HEK293 (cell line): ENCODE results near the gene NEURL2.

Experiments
- CTCF ChIA-PET: fragments of 350-600 bp; formaldehyde crosslinking; extraction: SDS; loops from one replicate; lab custom pipeline; 2021; ENCODE audit warnings: antibody characterized with exemption; lab: Yijun Ruan, JAX
- POLR2A ChIA-PET: fragments of 300-600 bp; formaldehyde crosslinking; extraction: SDS; loops from one replicate; lab custom pipeline; 2020; ENCODE audit warnings: antibody characterized with exemption, inconsistent platforms; lab: Yijun Ruan, JAX
- H3K27ac ChIP-seq: fragments of 200-500 bp; sonication (Bioruptor generic); 2 replicates; pipeline ENCODE4 v1.5.1; 2014; ENCODE audit warnings: low read depth, low read length, control low read depth, inconsistent platforms; ENCODE audit errors: extremely low read depth
- H3K36me3 ChIP-seq, 2 experiments: fragments of 200-500 bp in 1 of 2; sonication (Bioruptor generic) in 1 of 2; 1 replicate in 1 of 2; 2 replicates in 1 of 2; pipeline ENCODE4 v1.5.1; 2014 to 2017; ENCODE audit warnings: inconsistent platforms in 2 of 2, low read length in 2 of 2; ENCODE audit not compliant: control insufficient read depth in 2 of 2, insufficient read depth in 1 of 2
- H3K4me1 ChIP-seq: fragments of 200-500 bp; sonication (Bioruptor generic); 2 replicates; pipeline ENCODE4 v1.5.1; 2014; ENCODE audit warnings: mild to moderate bottlenecking, low read length, inconsistent platforms; ENCODE audit not compliant: control insufficient read depth, insufficient read depth
- H3K4me3 ChIP-seq: 2 replicates; pipeline ENCODE4 v1.5.1; 2011; ENCODE audit warnings: low read depth, mild to moderate bottlenecking, control low read depth, low read length, moderate library complexity
- H3K9me3 ChIP-seq: fragments of 200-500 bp; sonication (Bioruptor generic); 2 replicates; pipeline ENCODE4 v1.5.1; 2014; ENCODE audit warnings: low read depth, low read length, inconsistent platforms; ENCODE audit not compliant: control insufficient read depth, insufficient read depth
- GLIS1 ChIP-seq: fragments of 450-650 bp; formaldehyde crosslinking; IDR thresholded peaks from 2 replicates; pipeline ENCODE4 v1.5.1; 2016; ENCODE audit warnings: missing biosample characterization, missing genetic modification characterization
- KLF16 ChIP-seq: fragments of 450-650 bp; formaldehyde crosslinking; IDR thresholded peaks from 2 replicates; pipeline ENCODE4 v1.5.1; 2017; ENCODE audit warnings: missing biosample characterization, missing genetic modification characterization
- PRDM6 ChIP-seq: fragments of 450-650 bp; formaldehyde crosslinking; IDR thresholded peaks from 2 replicates; pipeline ENCODE4 v1.5.1; 2017; ENCODE audit warnings: missing biosample characterization, missing genetic modification characterization
- RBAK ChIP-seq: fragments of 450-650 bp; formaldehyde crosslinking; IDR thresholded peaks from 2 replicates; pipeline ENCODE4 v1.5.1; 2016; ENCODE audit warnings: missing biosample characterization, missing genetic modification characterization
- TRIM28 ChIP-seq: IDR thresholded peaks from 2 replicates; pipeline ENCODE4 v1.6.1; 2011; ENCODE audit warnings: low read length, control low read depth, borderline replicate concordance
- ZBTB48 ChIP-seq: fragments of 450-650 bp; formaldehyde crosslinking; IDR thresholded peaks from 2 replicates; pipeline ENCODE4 v1.5.1; 2016; ENCODE audit warnings: missing biosample characterization, missing genetic modification characterization
- ZNF175 ChIP-seq: fragments of 450-650 bp; formaldehyde crosslinking; IDR thresholded peaks from 2 replicates; pipeline ENCODE4 v1.5.1; 2016; ENCODE audit warnings: missing biosample characterization, missing genetic modification characterization
- ZNF18 ChIP-seq: fragments of 450-650 bp; formaldehyde crosslinking; IDR thresholded peaks from 2 replicates; pipeline ENCODE4 v1.5.1; 2016; ENCODE audit warnings: missing biosample characterization, missing genetic modification characterization
- ZNF274 ChIP-seq, 2 experiments: fragments of 200-500 bp in 1 of 2; fragments of 450-650 bp in 1 of 2; sonication (Bioruptor generic) in 1 of 2; formaldehyde crosslinking in 1 of 2; IDR thresholded peaks; 2 replicates each; pipeline versions ENCODE4 v1.5.1 to v1.6.1; 2014 to 2016; ENCODE audit warnings: borderline replicate concordance in 1 of 2, inconsistent platforms in 1 of 2, low read length in 1 of 2, missing biosample characterization in 1 of 2, missing genetic modification characterization in 1 of 2
- ZNF292 ChIP-seq: fragments of 450-650 bp; formaldehyde crosslinking; IDR thresholded peaks from 2 replicates; pipeline ENCODE4 v1.5.1; 2016; ENCODE audit warnings: low read depth, missing biosample characterization, missing genetic modification characterization, borderline replicate concordance
- ZNF433 ChIP-seq: fragments of 450-650 bp; formaldehyde crosslinking; IDR thresholded peaks from 2 replicates; pipeline ENCODE4 v1.5.1; 2016; ENCODE audit warnings: missing biosample characterization, missing genetic modification characterization, low read depth
- ZNF48 ChIP-seq: fragments of 450-650 bp; formaldehyde crosslinking; IDR thresholded peaks from 2 replicates; pipeline ENCODE4 v1.5.1; 2016; ENCODE audit warnings: missing biosample characterization, missing genetic modification characterization
- ZNF521 ChIP-seq: fragments of 450-650 bp; formaldehyde crosslinking; IDR thresholded peaks from 2 replicates; pipeline ENCODE4 v1.5.1; 2017; ENCODE audit warnings: missing biosample characterization, mild to moderate bottlenecking, missing genetic modification characterization
- ZNF610 ChIP-seq: fragments of 450-650 bp; formaldehyde crosslinking; IDR thresholded peaks from 2 replicates; pipeline ENCODE4 v1.5.1; 2016; ENCODE audit warnings: missing biosample characterization, missing genetic modification characterization, borderline replicate concordance
- ZNF692 ChIP-seq: fragments of 450-650 bp; formaldehyde crosslinking; IDR thresholded peaks from 2 replicates; pipeline ENCODE4 v1.5.1; 2016; ENCODE audit warnings: missing biosample characterization, missing genetic modification characterization
- ZNF707 ChIP-seq: fragments of 450-650 bp; formaldehyde crosslinking; IDR thresholded peaks from 2 replicates; pipeline ENCODE4 v1.5.1; 2016; ENCODE audit warnings: missing biosample characterization, missing genetic modification characterization
- ZNF792 ChIP-seq: fragments of 450-650 bp; formaldehyde crosslinking; IDR thresholded peaks from 2 replicates; pipeline ENCODE4 v1.5.1; 2016; ENCODE audit warnings: missing biosample characterization, missing genetic modification characterization
- ZSCAN18 ChIP-seq: fragments of 450-650 bp; formaldehyde crosslinking; IDR thresholded peaks from 2 replicates; pipeline ENCODE4 v1.5.1; 2016; ENCODE audit warnings: missing biosample characterization, missing genetic modification characterization
- TF ChIP-seq, protein P1 (sequence below): fragments of 450-650 bp; formaldehyde crosslinking; IDR thresholded peaks from 2 replicates; pipeline ENCODE4 v1.5.1; 2016; ENCODE audit warnings: missing biosample characterization, missing genetic modification characterization

Gene NEURL2

DNA sequence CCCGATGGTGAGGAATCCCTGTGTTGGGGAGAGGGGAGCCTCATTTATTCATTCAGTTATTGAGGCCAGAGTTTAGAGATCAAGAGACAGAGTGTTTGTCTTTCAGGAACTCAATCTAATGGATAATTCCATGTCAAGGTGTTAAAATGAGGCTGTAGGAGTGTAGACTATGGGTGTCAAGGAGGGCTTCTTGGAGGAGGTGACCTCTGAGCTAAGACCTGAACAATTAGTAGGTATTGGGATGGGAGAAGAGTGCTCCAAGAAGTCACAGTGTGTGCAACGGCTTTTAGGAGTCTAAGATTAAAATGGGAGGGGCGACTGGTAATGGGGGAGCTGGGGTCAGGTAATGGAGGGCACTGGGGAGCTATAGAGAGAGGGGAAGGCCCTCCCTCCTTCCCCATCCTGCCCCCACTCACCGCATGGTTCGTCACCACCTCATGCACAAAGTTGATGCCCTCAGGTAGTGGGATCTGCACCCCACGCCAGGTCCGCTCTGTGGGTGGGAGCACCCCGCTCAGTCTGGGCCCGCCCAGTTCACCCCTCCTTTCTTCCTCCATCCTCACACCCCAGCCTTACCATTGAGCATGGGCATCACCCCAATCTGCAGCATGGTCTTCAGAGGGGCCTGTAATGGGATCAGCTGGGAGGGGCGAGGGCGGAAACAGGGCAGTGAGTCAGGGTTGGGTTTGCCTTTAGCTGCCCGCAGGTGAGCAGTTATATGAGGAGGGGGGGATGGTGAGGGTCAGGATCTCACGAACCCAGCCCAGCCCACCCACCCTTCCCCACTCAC, 8.2 kb upstream of the NEURL2 start:
- no peaks in the 10 kb centered on the region for H3K9me3 ChIP-seq
- H3K36me3 ChIP-seq: peaks cover 0 to 30% of the 10 kb centered on the region in 2 experiments; a peak in 2 of 3 replicates
- CTCF ChIA-PET: interaction anchor here (1.3 kb wide), 1 partner anchor 100 kb away, joined by 3 read pairs; no protein-coding TSS in a partner anchor
- no peaks in the 10 kb centered on the region for H3K4me1 ChIP-seq
- H3K4me3 ChIP-seq: no peak overlapping the region
- TF ChIP-seq ZNF48: no peak
- no peak for TF ChIP-seq ZNF792 (tag by site-specific recombination)
- TF ChIP-seq ZNF433: no peak
- TF ChIP-seq ZNF610 (tag by site-specific recombination): no peak
- POLR2A ChIA-PET: interaction anchor here (1.1 to 1.6 kb wide), 2 partner anchors 12 to 35 kb away, joined by 5 to 8 read pairs; partner anchors contain the start of gene PCIF1
- H3K27ac ChIP-seq: no peak overlapping the region

DNA sequence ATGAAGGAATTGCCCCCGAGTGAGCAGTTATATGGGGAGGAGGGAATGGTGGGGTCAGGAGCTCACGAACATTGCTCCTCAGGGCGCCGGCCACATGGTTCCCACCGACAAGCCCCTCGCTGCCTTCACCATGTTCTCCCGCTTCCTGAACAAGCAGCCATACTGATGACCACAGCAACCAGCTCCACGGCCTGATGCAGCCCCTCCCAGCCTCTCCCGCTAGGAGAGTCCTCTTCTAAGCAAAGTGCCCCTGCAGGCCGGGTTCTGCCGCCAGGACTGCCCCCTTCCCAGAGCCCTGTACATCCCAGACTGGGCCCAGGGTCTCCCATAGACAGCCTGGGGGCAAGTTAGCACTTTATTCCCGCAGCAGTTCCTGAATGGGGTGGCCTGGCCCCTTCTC, 7.3 kb upstream of the NEURL2 start:
- no peak for TF ChIP-seq ZNF292 (tag by site-specific recombination)
- no peak for TF ChIP-seq ZNF521 (tag by site-specific recombination)
- TF ChIP-seq TRIM28: no peak
- TF ChIP-seq GLIS1 (tag by site-specific recombination): no peak
- TF ChIP-seq ZNF18: no peak
- TF ChIP-seq ZNF175: no peak
- TF ChIP-seq ZNF707 (tag by site-specific recombination): no peak
- no peak for TF ChIP-seq ZNF692 (tag by site-specific recombination)
- no peak for TF ChIP-seq KLF16
- TF ChIP-seq ZSCAN18 (tag by site-specific recombination): no peak
- no peak for TF ChIP-seq RBAK (tag by site-specific recombination)
- TF ChIP-seq ZNF274 (IDR thresholded peaks at IDR 0.05; ENCODE audit: low read length): no peak
- no peak for TF ChIP-seq ZNF274 (tag by site-specific recombination; IDR thresholded peaks at IDR 0.05; ENCODE audit: borderline replicate concordance)
- TF ChIP-seq, protein P1, sequence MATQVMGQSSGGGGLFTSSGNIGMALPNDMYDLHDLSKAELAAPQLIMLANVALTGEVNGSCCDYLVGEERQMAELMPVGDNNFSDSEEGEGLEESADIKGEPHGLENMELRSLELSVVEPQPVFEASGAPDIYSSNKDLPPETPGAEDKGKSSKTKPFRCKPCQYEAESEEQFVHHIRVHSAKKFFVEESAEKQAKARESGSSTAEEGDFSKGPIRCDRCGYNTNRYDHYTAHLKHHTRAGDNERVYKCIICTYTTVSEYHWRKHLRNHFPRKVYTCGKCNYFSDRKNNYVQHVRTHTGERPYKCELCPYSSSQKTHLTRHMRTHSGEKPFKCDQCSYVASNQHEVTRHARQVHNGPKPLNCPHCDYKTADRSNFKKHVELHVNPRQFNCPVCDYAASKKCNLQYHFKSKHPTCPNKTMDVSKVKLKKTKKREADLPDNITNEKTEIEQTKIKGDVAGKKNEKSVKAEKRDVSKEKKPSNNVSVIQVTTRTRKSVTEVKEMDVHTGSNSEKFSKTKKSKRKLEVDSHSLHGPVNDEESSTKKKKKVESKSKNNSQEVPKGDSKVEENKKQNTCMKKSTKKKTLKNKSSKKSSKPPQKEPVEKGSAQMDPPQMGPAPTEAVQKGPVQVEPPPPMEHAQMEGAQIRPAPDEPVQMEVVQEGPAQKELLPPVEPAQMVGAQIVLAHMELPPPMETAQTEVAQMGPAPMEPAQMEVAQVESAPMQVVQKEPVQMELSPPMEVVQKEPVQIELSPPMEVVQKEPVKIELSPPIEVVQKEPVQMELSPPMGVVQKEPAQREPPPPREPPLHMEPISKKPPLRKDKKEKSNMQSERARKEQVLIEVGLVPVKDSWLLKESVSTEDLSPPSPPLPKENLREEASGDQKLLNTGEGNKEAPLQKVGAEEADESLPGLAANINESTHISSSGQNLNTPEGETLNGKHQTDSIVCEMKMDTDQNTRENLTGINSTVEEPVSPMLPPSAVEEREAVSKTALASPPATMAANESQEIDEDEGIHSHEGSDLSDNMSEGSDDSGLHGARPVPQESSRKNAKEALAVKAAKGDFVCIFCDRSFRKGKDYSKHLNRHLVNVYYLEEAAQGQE (tag by site-specific recombination): no peak
- TF ChIP-seq PRDM6 (tag by site-specific recombination): no peak
- no peak for TF ChIP-seq ZBTB48 (tag by site-specific recombination)
- TF ChIP-seq, all 188 proteins: peak for 0
- ChIA-PET POLR2A (interaction anchor here (1.6 kb wide), 1 partner anchor 36 kb away, joined by 5 read pairs; the partner anchor contains the start of gene PCIF1), CTCF (interaction anchor here (1.3 kb wide), 1 partner anchor 99 kb away, joined by 3 read pairs; no protein-coding TSS in a partner anchor)
- H3K4me1 ChIP-seq: no peaks in the 10 kb centered on the region
- H3K27ac ChIP-seq: no peak overlapping the region
- no peak overlapping the region for H3K4me3 ChIP-seq
- H3K9me3 ChIP-seq: no peaks in the 10 kb centered on the region
- H3K36me3 ChIP-seq: peaks cover 0 to 38% of the 10 kb centered on the region in 2 experiments; a peak in 2 of 3 replicates
